HEK293 (cell line): Measurements from ENCODE around the gene FICD.

Experiments
- ZNF404 ChIP-seq: fragments of 450-650 bp; formaldehyde crosslinking; IDR thresholded peaks from 2 replicates; pipeline ENCODE4 v1.5.1; 2017; ENCODE audit warnings: missing biosample characterization, missing genetic modification characterization
- ZSCAN30 ChIP-seq: fragments of 450-650 bp; IDR thresholded peaks from 2 replicates; pipeline ENCODE4 v1.5.1; 2018; ENCODE audit warnings: missing biosample characterization, mild to moderate bottlenecking, missing genetic modification characterization, moderate library complexity
- TF ChIP-seq, protein P1 (sequence below): fragments of 450-650 bp; formaldehyde crosslinking; IDR thresholded peaks from 2 replicates; pipeline ENCODE4 v1.5.1; 2016; ENCODE audit warnings: missing biosample characterization, missing genetic modification characterization

DNA sequence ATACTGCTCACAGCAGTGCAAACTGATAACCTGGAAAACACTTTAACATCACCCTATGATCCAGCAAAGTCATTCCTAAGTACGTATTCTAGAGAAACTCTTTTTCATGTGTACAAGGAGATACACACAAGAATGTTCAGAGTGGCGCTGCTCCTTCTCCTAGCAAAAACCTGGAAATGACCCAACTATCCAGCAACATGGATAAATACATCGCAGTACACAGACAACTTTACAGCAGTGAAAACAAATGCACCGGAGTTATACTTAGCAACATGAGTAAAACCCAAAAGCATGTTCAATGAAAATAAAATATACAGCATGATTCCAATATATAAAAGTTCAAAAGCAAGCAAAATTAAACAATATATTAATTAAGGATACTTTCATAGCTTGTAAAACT lies 27.2 kb downstream of the FICD start:
- no peak for TF ChIP-seq ZNF404
- no peak for TF ChIP-seq ZSCAN30 (tag by site-specific recombination)
- TF ChIP-seq, protein P1, sequence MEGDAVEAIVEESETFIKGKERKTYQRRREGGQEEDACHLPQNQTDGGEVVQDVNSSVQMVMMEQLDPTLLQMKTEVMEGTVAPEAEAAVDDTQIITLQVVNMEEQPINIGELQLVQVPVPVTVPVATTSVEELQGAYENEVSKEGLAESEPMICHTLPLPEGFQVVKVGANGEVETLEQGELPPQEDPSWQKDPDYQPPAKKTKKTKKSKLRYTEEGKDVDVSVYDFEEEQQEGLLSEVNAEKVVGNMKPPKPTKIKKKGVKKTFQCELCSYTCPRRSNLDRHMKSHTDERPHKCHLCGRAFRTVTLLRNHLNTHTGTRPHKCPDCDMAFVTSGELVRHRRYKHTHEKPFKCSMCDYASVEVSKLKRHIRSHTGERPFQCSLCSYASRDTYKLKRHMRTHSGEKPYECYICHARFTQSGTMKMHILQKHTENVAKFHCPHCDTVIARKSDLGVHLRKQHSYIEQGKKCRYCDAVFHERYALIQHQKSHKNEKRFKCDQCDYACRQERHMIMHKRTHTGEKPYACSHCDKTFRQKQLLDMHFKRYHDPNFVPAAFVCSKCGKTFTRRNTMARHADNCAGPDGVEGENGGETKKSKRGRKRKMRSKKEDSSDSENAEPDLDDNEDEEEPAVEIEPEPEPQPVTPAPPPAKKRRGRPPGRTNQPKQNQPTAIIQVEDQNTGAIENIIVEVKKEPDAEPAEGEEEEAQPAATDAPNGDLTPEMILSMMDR = no peak
